ENCODE data around the gene GTF3C5. TPM values are rescaled to one million over a fixed set of nuclear protein-coding genes. Genes with fewer than 3 reads are reported as not detected.

Gene GTF3C5
- total RNA-seq, 1 donor from 2014 or later = 77.9 TPM

GRCh38 chr9:133063159-133063499 is 32.3 kb downstream of the GTF3C5 start:
- Mint-ChIP-seq H3K4me1 (peaks cover 16% of the 10 kb centered on the region), H3K4me3 (no peak overlapping the region), H3K27ac (no peak overlapping the region), H3K36me3 (peaks cover 6% of the 10 kb centered on the region), H3K27me3 (ENCODE audit: insufficient read depth, low read depth) (peaks cover 6% of the 10 kb centered on the region), H3K9me3 (no peaks in the 10 kb centered on the region)
- H3K36me3 ChIP-seq = no peaks in the 10 kb centered on the region
- H3K4me2 ChIP-seq = no peak overlapping the region
- no peaks in the 10 kb centered on the region for H3K9me3 ChIP-seq (ENCODE audit: low read depth)
- no peaks in the 10 kb centered on the region for H3K79me2 ChIP-seq (ENCODE audit: low read depth)
- no peak overlapping the region for H3K4me3 ChIP-seq
- H3K27me3 ChIP-seq = no peaks in the 10 kb centered on the region
- no peak for TF ChIP-seq EZH2 (IDR thresholded peaks at IDR 0.05)
- TF ChIP-seq CTCF (IDR thresholded peaks at IDR 0.05) = no peak
- TF ChIP-seq EZH2phosphoT487 (IDR thresholded peaks at IDR 0.05) = no peak
- H2AFZ ChIP-seq (replicated peaks) = no peak overlapping the region
- peaks cover 20% of the 10 kb centered on the region for H3K4me1 ChIP-seq
- no peak overlapping the region for H3K9ac ChIP-seq
- H4K20me1 ChIP-seq (ENCODE audit: low read depth) = no peaks in the 10 kb centered on the region
- no peak for DNase-seq (ENCODE audit: low spot score)
- H3F3A ChIP-seq (ENCODE audit: low read depth) = peaks cover 20% of the 10 kb centered on the region
- H3K27ac ChIP-seq = no peak overlapping the region

GRCh38 chr9:133063500-133064231 is 32.9 kb downstream of the GTF3C5 start:
- Mint-ChIP-seq H3K27ac (no peak overlapping the region), H3K27me3 (ENCODE audit: insufficient read depth, low read depth) (peaks cover 6% of the 10 kb centered on the region), H3K9me3 (no peaks in the 10 kb centered on the region), H3K4me3 (no peak overlapping the region), H3K36me3 (peaks cover 3% of the 10 kb centered on the region), H3K4me1 (peaks cover 16% of the 10 kb centered on the region)
- peaks cover 20% of the 10 kb centered on the region for H3F3A ChIP-seq (ENCODE audit: low read depth)
- no peak overlapping the region for H3K4me2 ChIP-seq
- H2AFZ ChIP-seq (replicated peaks) = no peak overlapping the region
- H3K36me3 ChIP-seq = no peaks in the 10 kb centered on the region
- H3K4me1 ChIP-seq = peaks cover 20% of the 10 kb centered on the region
- H3K27me3 ChIP-seq = no peaks in the 10 kb centered on the region
- H3K4me3 ChIP-seq = no peak overlapping the region
- no peaks in the 10 kb centered on the region for H3K79me2 ChIP-seq (ENCODE audit: low read depth)
- no peak overlapping the region for H3K9ac ChIP-seq
- no peak overlapping the region for H3K27ac ChIP-seq
- DNase-seq (ENCODE audit: low spot score) = no peak
- H3K9me3 ChIP-seq (ENCODE audit: low read depth) = no peaks in the 10 kb centered on the region
- TF ChIP-seq EZH2 (IDR thresholded peaks at IDR 0.05) (no peak), CTCF (IDR thresholded peaks at IDR 0.05) (no peak), EZH2phosphoT487 (IDR thresholded peaks at IDR 0.05) (no peak)
- no peaks in the 10 kb centered on the region for H4K20me1 ChIP-seq (ENCODE audit: low read depth)

GRCh38 chr9:133064241-133065069 is 33.7 kb downstream of the GTF3C5 start:
- H3F3A ChIP-seq (ENCODE audit: low read depth) = peaks cover 15% of the 10 kb centered on the region
- H3K9me3 ChIP-seq (ENCODE audit: low read depth) = no peaks in the 10 kb centered on the region
- no peak overlapping the region for H3K9ac ChIP-seq
- no peak overlapping the region for H3K27ac ChIP-seq
- DNase-seq (ENCODE audit: low spot score) = no peak
- no peak overlapping the region for H3K4me3 ChIP-seq
- Mint-ChIP-seq H3K36me3 (peaks cover 2% of the 10 kb centered on the region), H3K9me3 (no peaks in the 10 kb centered on the region), H3K4me1 (peaks cover 10% of the 10 kb centered on the region), H3K27ac (no peak overlapping the region), H3K4me3 (no peak overlapping the region), H3K27me3 (ENCODE audit: insufficient read depth, low read depth) (peaks cover 3% of the 10 kb centered on the region)
- no peaks in the 10 kb centered on the region for H4K20me1 ChIP-seq (ENCODE audit: low read depth)
- no peaks in the 10 kb centered on the region for H3K79me2 ChIP-seq (ENCODE audit: low read depth)
- no peak overlapping the region for H3K4me2 ChIP-seq
- H2AFZ ChIP-seq (replicated peaks) = no peak overlapping the region
- H3K4me1 ChIP-seq = peaks cover 17% of the 10 kb centered on the region
- no peaks in the 10 kb centered on the region for H3K27me3 ChIP-seq
- TF ChIP-seq EZH2phosphoT487 (IDR thresholded peaks at IDR 0.05) (no peak), EZH2 (IDR thresholded peaks at IDR 0.05) (no peak), CTCF (IDR thresholded peaks at IDR 0.05) (no peak)
- H3K36me3 ChIP-seq = no peaks in the 10 kb centered on the region
